ENCODE measurements around the gene SKAP2.

The SKAP2 gene

GRCh38 chr7:26864309-26865093, at the start of gene SKAP2:
Gene SKAP2, minus strand, starts transcription at chr7:26864590. Its CDS starts 161 bp downstream, at chr7:26864429.
- peak; percentile 76 for DNase-seq (ENCODE audit: low read depth)

- no peak for DNase-seq (ENCODE audit: low read depth)
Measured at GRCh38 chr7:26912933-26913536, 48.6 kb upstream of the SKAP2 start.

- DNase-seq (ENCODE audit: low read depth): no peak
Measured at GRCh38 chr7:26912338-26912737, 47.9 kb upstream of the SKAP2 start.

DNA sequence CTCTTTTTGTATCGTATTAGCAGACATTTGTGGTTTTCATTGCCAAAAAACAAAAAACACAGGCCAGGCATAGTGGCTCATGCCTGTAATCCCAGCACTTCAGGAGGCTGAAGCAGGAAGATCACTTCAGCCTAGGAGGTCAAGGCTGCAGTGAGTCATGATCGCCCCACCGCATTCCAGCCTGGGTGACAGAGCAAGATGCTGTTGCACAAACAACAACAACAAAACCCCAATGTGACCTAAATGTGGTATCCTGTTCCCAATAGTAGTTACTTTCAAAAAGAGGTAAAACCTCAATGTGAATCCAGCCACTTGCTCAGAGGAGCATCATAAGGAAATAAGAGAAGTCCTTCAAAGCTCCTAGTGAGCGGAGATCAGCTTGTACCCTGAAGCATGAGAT, 45.8 kb upstream of the SKAP2 start:
- DNase-seq (ENCODE audit: low read depth): no peak

DNA sequence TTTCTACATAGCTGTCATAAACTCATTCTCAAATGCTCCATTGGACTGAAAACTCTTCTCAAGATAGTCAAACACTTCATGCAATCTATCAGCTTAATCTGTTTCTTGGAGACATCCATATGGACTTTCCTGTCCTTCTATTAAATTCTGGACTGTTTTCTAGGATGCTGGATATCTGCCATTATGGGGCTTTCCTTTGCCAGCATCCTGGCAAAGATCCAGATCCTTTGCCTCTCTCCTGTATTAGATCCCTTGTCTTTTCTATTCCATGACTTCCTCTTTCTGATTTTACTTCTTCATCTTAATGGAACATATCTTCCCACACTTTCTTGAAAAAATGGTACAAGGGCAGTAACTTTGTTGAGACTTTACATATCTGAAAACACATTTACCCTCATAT, 35.9 kb upstream of the SKAP2 start:
- DNase-seq (ENCODE audit: low read depth): no peak

DNA sequence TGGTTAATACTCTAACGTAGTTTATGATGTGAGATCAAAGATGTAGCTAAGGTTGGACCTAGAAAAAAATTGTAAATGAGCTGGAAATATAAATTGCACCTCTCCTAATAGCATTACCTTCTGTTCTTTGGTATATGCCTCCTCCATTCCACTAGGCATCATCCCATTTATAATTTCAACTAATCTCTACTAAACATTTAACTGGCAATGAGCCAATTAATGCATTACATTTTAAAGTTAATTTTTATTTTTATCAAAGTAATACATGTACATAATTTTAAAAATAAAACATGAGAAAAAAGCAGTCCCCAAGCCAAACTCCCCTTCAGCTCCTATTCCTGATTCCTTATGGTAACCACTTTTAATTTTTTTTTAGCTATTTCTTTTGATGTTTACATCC, 35.1 kb upstream of the SKAP2 start:
- DNase-seq (ENCODE audit: low read depth): no peak

DNA sequence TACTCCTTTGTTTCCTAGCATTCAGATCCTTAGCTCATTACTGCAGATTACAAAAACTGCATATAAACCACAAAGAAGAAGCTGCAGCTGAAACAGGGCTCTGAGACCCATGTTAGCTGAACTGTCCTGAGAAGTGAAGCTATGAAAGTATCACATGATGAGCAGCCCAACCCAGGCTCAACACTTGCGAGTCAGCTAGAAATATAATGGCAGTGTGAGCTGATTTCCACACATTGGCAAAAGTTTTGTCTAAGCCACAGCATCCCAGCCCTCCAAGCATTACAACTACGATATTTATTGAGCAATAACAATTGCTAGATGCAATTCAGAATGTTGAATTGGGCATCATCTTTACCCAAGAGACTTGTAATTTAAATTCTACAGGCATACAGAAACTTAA, 34.5 kb upstream of the SKAP2 start:
- no peak for DNase-seq (ENCODE audit: low read depth)

GRCh38 chr7:26897928-26898327, 33.5 kb upstream of the SKAP2 start:
- no peak for DNase-seq (ENCODE audit: low read depth)

- no peak for DNase-seq (ENCODE audit: low read depth)
Measured at GRCh38 chr7:26891400-26892350, 27.3 kb upstream of the SKAP2 start.

- DNase-seq (ENCODE audit: low read depth): no peak
Measured at GRCh38 chr7:26880852-26881251, 16.5 kb upstream of the SKAP2 start.

DNA sequence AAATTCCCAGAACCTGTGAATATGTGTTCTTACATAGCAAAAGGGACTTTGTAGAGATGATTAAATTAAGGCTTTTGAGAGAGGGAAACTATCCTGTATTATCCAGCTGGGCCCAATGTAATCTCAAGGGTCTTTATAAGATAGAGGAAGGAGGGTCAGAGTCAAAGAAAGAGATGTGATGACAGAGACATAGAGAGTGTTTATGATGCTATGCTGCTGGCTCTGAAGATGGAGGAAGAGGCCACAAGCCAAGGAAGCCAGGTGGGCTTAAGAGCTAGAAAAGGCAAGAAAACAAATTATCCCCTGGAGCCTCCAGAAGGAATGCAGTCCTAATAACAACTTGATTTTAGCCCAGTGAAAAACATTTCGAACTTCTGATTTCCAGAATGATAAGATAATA, 15.3 kb upstream of the SKAP2 start:
- no peak for DNase-seq (ENCODE audit: low read depth)

GRCh38 chr7:26868841-26869495, 4.6 kb upstream of the SKAP2 start:
- DNase-seq (ENCODE audit: low read depth): no peak

- DNase-seq (ENCODE audit: low read depth): no peak
Measured at GRCh38 chr7:26865094-26865388, 651 bp upstream of the SKAP2 start.

DNA sequence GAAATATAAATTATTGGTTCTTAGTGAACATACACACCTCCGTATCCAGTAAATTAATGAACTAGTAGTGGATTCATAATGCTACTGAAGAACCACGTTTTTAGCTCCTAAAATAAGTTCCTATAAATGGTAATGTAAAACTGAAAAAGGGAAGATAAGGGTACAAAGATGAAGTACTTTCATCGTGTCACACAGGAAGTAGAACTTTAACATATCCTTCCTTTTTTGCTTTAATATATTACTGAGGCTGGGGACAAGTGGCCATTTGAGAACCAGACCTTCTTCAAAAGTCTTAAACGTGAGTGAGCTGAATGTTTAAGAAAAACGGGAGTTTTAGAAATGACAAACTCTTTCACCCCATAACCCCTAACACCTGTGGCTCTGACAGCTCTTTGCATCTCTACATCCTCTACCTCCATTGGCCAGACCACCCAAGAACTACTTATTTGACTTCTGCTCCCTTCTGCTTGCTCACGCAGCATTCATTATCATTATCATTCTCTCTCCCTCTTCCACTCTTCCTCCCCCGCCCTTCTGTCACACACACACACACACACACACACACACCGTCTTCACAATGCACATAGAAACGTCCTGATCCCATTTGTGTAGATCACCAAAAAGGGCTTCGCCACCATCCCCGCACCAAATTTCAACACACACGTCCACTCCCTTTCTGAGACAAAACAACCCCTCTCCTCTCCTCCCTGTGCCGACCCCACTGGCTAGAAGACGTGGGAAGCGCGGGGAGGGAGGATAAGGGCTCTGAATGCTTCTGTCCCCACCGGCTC, 677 bp downstream of the SKAP2 start:
- peak; percentile 5 for DNase-seq (ENCODE audit: low read depth)

DNA sequence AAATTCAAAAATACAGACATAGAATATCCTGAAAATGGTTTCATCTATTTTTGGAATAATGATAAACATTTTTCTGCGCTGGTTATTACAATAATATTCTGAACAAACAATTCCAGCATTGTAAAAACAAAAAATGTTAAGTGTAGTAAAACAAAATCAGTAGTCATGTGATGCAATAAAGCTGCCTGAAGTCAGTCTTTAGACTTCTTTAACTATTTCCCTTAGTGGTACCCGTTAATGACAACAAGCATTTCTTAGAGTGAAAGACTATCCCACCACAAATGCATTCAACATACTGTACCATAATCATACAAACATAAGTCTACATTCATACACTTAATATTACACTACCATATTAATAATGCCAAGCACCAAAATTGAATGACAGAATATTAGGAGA, 1.6 kb downstream of the SKAP2 start:
- no peak for DNase-seq (ENCODE audit: low read depth)

- no peak for DNase-seq (ENCODE audit: low read depth)
Measured at GRCh38 chr7:26861050-26861449, 3.3 kb downstream of the SKAP2 start.

GRCh38 chr7:26860361-26860760, 4.0 kb downstream of the SKAP2 start:
- no peak for DNase-seq (ENCODE audit: low read depth)

DNA sequence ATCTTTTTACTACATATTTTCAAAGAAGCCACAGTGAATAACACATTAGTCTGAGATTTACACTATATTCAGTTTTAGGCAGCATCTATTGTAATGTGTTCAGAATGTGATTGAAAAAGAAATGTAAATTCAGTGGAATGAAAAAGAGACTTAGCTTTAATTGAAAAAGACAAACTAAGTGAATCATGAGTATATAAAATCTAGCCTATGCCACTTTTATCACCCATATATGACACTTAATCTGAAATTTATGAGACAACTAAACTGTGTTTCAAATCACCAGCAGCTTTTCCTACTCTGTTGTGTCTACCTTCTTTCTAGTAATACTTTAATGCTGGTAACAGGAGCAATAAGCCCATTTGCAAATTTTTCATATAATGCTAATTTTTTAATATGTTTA, 4.7 kb downstream of the SKAP2 start:
- no peak for DNase-seq (ENCODE audit: low read depth)

DNA sequence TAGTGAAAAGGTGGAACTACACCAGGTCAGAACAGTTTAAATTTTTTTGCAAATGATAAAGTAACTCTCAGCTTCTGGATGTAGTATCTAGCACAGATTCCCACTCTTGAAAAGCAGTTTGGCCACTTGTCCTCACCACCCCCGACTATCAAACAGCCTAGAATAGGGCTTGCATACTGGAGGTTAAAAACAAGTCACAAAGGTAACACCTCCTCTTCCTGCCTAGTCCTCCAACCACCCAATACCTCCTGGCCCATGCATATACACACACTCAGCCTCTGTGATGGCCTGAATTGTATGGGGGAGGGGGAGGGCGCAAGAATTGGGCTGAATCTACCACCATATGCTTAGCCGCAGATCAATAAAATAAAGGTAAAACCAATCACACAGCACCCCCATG, 5.7 kb downstream of the SKAP2 start:
- DNase-seq (ENCODE audit: low read depth): no peak

GRCh38 chr7:26858241-26858715, 6.1 kb downstream of the SKAP2 start:
- no peak for DNase-seq (ENCODE audit: low read depth)

GRCh38 chr7:26857506-26858240, 6.7 kb downstream of the SKAP2 start:
- no peak for DNase-seq (ENCODE audit: low read depth)
